WTC11 (cell line): ENCODE data around the gene DDIT4. TPM values are rescaled to one million over a fixed set of nuclear protein-coding genes. Genes with fewer than 3 reads are reported as not detected.

Experiments used
- ATAC-seq: fragments of 200-7000 bp; cut with Tn5 transposase; 2 replicates; pipeline ENCODE4 v1.10.0; 2021; ENCODE audit warnings: mild to moderate bottlenecking, moderate library complexity
- Bru-seq: library from RNA; stranded (reverse); fragments of 400-500 nt; gene quantifications from one replicate; lab custom pipeline; 2021; lab: Mats Ljungman, UMichigan
- CTCF ChIA-PET: fragments of 300-600 bp; sonication (Branson Sonifier 250); formaldehyde crosslinking; loops from one replicate; lab custom pipeline; 2021; ENCODE audit warnings: antibody characterized with exemption; lab: Charles Lee
- POLR2A ChIA-PET: fragments of 350-600 bp; sonication (Branson Sonifier 250); formaldehyde crosslinking; loops from one replicate; lab custom pipeline; 2021; ENCODE audit warnings: antibody characterized with exemption; lab: Charles Lee
- DNase-seq: peaks from one replicate; pipeline ENCODE4 v3.0.0; 2021; ENCODE audit warnings: low spot score
- H3K27ac Mint-ChIP-seq: 2 replicates; pipeline ENCODE4 v1.8.0; 2021; ENCODE audit warnings: mixed read lengths
- H3K27me3 Mint-ChIP-seq: 2 replicates; pipeline ENCODE4 v1.8.0; 2021; ENCODE audit warnings: low read depth, mild to moderate bottlenecking, moderate library complexity, mixed read lengths
- H3K36me3 Mint-ChIP-seq: 2 replicates; pipeline ENCODE4 v1.8.0; 2021; ENCODE audit warnings: mixed read lengths
- H3K4me1 Mint-ChIP-seq: 2 replicates; pipeline ENCODE4 v1.8.0; 2022; ENCODE audit warnings: mixed read lengths
- H3K4me3 Mint-ChIP-seq: 2 replicates; pipeline ENCODE4 v1.8.0; 2021; ENCODE audit warnings: mild to moderate bottlenecking, moderate library complexity, mixed read lengths
- H3K9me3 Mint-ChIP-seq: 2 replicates; pipeline ENCODE4 v1.8.0; 2021; ENCODE audit warnings: mixed read lengths
- CBFB ChIP-seq: sonication (generic); formaldehyde crosslinking; IDR thresholded peaks from 2 replicates; pipeline ENCODE4 v1.8.1; 2022; ENCODE audit warnings: mild to moderate bottlenecking, low read depth, missing genetic modification reagents
- ESRRA ChIP-seq: sonication (generic); formaldehyde crosslinking; IDR thresholded peaks from 2 replicates; pipeline ENCODE4 v1.8.1; 2022; ENCODE audit warnings: mild to moderate bottlenecking, missing genetic modification reagents, borderline replicate concordance
- IRF2 ChIP-seq: sonication (generic); formaldehyde crosslinking; IDR thresholded peaks from 2 replicates; pipeline ENCODE4 v1.8.0; 2022; ENCODE audit warnings: low read depth, missing genetic modification reagents, borderline replicate concordance
- JAZF1 ChIP-seq: fragments of 250-450 bp; sonication (Bioruptor Pico); IDR thresholded peaks from 2 replicates; pipeline ENCODE4 v1.9.0; 2021; ENCODE audit warnings: moderate library complexity, mild to moderate bottlenecking, inconsistent platforms
- JUN ChIP-seq: sonication (generic); formaldehyde crosslinking; IDR thresholded peaks from 2 replicates; pipeline ENCODE4 v1.8.0; 2023; ENCODE audit warnings: mild to moderate bottlenecking, missing genetic modification reagents
- NFYB ChIP-seq: sonication (generic); formaldehyde crosslinking; conservative IDR thresholded peaks from 2 replicates; pipeline ENCODE4 v1.8.0; 2022; ENCODE audit warnings: low read depth, missing genetic modification reagents
- NR1H2 ChIP-seq: sonication (generic); formaldehyde crosslinking; IDR thresholded peaks from 2 replicates; pipeline ENCODE4 v1.9.0; 2021; ENCODE audit warnings: mild to moderate bottlenecking, moderate library complexity, missing genetic modification reagents
- OVOL2 ChIP-seq: fragments of 250-450 bp; sonication (Bioruptor Pico); IDR thresholded peaks from 2 replicates; pipeline ENCODE4 v1.9.0; 2021; ENCODE audit warnings: mild to moderate bottlenecking, borderline replicate concordance
- SMAD4 ChIP-seq: sonication (generic); formaldehyde crosslinking; IDR thresholded peaks from 2 replicates; pipeline ENCODE4 v1.8.0; 2022; ENCODE audit warnings: mild to moderate bottlenecking, missing genetic modification reagents
- SOX15 ChIP-seq: fragments of 250-450 bp; sonication (Bioruptor Pico); IDR thresholded peaks from 2 replicates; pipeline ENCODE4 v1.9.0; 2021; ENCODE audit warnings: mild to moderate bottlenecking
- TEAD1 ChIP-seq: sonication (generic); formaldehyde crosslinking; IDR thresholded peaks from 2 replicates; pipeline ENCODE4 v1.8.0; 2022; ENCODE audit warnings: mild to moderate bottlenecking, missing genetic modification reagents
- TEAD4 ChIP-seq: sonication (generic); formaldehyde crosslinking; IDR thresholded peaks from 2 replicates; pipeline ENCODE4 v1.8.0; 2022; ENCODE audit warnings: mild to moderate bottlenecking, missing genetic modification reagents
- ZBTB21 ChIP-seq: sonication (generic); formaldehyde crosslinking; IDR thresholded peaks from 2 replicates; pipeline ENCODE4 v1.8.1; 2023; ENCODE audit warnings: mild to moderate bottlenecking, missing genetic modification reagents, borderline replicate concordance
- ZNF416 ChIP-seq: fragments of 250-450 bp; sonication (Bioruptor Pico); IDR thresholded peaks from 2 replicates; pipeline ENCODE4 v1.9.0; 2021; ENCODE audit warnings: mild to moderate bottlenecking, inconsistent platforms
- ZNF671 ChIP-seq: fragments of 250-450 bp; sonication (Bioruptor Pico); IDR thresholded peaks from 2 replicates; pipeline ENCODE4 v1.8.0; 2021; ENCODE audit warnings: mild to moderate bottlenecking
- long read RNA-seq, 3 experiments: library from RNA in 1 of 3; library from capped mRNA in 1 of 3; library from polyadenylated mRNA in 1 of 3; unstranded in 2 of 3; stranded (forward) in 1 of 3; transcript quantifications; one replicate each; pipeline ENCODE4 v2.0.0, GENCODE V29; 2021
- total RNA-seq: library from RNA; stranded (reverse); gene quantifications from 3 replicates; pipeline ENCODE4 v1.2.3, GENCODE V29; 2021
- TF ChIP-seq, protein P1 (sequence below): sonication (generic); formaldehyde crosslinking; conservative IDR thresholded peaks from 2 replicates; pipeline ENCODE4 v1.8.1; 2023; ENCODE audit warnings: mild to moderate bottlenecking, low read depth, missing genetic modification reagents, moderate library complexity
- TF ChIP-seq, protein P2 (sequence below): sonication (generic); formaldehyde crosslinking; IDR thresholded peaks from 2 replicates; pipeline ENCODE4 v1.8.1; 2022; ENCODE audit warnings: mild to moderate bottlenecking, missing genetic modification reagents, moderate library complexity, borderline replicate concordance
- TF ChIP-seq, protein P3 (sequence below): sonication (generic); formaldehyde crosslinking; IDR thresholded peaks from 2 replicates; pipeline ENCODE4 v1.8.1; 2023; ENCODE audit warnings: mild to moderate bottlenecking, missing genetic modification reagents, moderate library complexity
- TF ChIP-seq, protein P4 (sequence below): sonication (generic); formaldehyde crosslinking; IDR thresholded peaks from 2 replicates; pipeline ENCODE4 v1.8.1; 2023; ENCODE audit warnings: mild to moderate bottlenecking, missing genetic modification reagents, borderline replicate concordance
- TF ChIP-seq, protein P5 (sequence below): sonication (generic); formaldehyde crosslinking; IDR thresholded peaks from 2 replicates; pipeline ENCODE4 v1.8.0; 2022; ENCODE audit warnings: mild to moderate bottlenecking, missing genetic modification reagents

The DDIT4 gene, protein sequence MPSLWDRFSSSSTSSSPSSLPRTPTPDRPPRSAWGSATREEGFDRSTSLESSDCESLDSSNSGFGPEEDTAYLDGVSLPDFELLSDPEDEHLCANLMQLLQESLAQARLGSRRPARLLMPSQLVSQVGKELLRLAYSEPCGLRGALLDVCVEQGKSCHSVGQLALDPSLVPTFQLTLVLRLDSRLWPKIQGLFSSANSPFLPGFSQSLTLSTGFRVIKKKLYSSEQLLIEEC
- total RNA-seq (118 to 158 TPM (median 153 TPM) in 3 replicates), Bru-seq, nascent RNA (percentile 96 among the genes with signal in this experiment)
- long read RNA-seq, experiment 1, transcript DDIT4-203 (2 exons, 753 nt): minor isoform, 5 of 477 reads
- long read RNA-seq, experiment 1, transcript DDIT4-201 (3 exons, 1,748 nt): major isoform, 467 of 477 reads
- long read RNA-seq, experiment 1, partial matches to known transcripts: 0 of 477 reads
- long read RNA-seq, experiment 1, other reads (novel, unspliced or antisense): 5 of 477 reads
- long read RNA-seq, experiment 2, transcript DDIT4-203 (2 exons, 753 nt): minor isoform, 10 of 187 reads
- long read RNA-seq, experiment 2, transcript DDIT4-201 (3 exons, 1,748 nt): major isoform, 129 of 187 reads
- long read RNA-seq, experiment 2, partial matches to known transcripts: 42 of 187 reads
- long read RNA-seq, experiment 2, other reads (novel, unspliced or antisense): 3 of 187 reads
- long read RNA-seq, experiment 3, transcript DDIT4-201 (3 exons, 1,748 nt): major isoform, 26 of 28 reads
- long read RNA-seq, experiment 3, partial matches to known transcripts: 2 of 28 reads
- long read RNA-seq, experiment 3, other reads (novel, unspliced or antisense): 0 of 28 reads

DNA sequence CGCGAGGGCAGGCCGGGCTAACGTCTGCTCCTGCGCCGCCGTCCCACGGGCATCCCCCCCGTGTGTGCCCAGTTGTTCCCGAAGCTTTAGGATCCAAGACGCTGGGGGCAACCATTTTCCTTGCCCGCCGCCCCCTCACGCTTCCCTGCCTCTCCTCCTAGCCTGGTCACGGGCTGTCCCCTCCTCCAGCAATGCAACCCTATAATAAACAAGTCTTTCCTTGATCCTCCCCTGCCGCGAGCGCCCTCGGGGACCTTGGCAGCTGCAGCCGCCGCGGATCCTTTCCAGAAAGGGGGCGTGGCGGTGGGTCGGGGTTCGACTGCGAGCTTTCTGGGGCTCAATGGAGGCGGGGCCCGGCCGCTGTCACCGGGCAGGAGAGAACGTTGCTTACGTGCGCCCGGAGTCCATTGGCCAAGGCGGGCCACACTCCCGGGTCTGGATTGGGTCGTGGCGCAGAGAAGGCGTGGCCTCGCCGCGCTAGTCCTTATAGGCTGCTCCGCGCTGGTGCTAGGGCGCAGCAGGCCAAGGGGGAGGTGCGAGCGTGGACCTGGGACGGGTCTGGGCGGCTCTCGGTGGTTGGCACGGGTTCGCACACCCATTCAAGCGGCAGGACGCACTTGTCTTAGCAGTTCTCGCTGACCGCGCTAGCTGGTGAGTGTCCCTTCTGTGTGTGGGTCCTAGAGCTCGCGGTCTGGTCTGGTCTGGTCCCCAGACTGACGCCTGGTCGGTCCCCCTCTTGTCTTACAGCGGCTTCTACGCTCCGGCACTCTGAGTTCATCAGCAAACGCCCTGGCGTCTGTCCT is at the start of gene DDIT4:
Gene DDIT4, plus strand, starts transcription at position 515 of the 803 bp plus-strand sequence. CDS start 293 bp downstream, outside the sequence.
- peaks cover 20% of the 10 kb centered on the region for H3K36me3 Mint-ChIP-seq
- H3K9me3 Mint-ChIP-seq: no peaks in the 10 kb centered on the region
- CTCF ChIA-PET: interaction anchor here (0.7 to 5.3 kb wide), 10 partner anchors 10 to 225 kb away, joined by 3 to 75 read pairs (median 4); no protein-coding TSS in a partner anchor
- TF ChIP-seq, protein P1, sequence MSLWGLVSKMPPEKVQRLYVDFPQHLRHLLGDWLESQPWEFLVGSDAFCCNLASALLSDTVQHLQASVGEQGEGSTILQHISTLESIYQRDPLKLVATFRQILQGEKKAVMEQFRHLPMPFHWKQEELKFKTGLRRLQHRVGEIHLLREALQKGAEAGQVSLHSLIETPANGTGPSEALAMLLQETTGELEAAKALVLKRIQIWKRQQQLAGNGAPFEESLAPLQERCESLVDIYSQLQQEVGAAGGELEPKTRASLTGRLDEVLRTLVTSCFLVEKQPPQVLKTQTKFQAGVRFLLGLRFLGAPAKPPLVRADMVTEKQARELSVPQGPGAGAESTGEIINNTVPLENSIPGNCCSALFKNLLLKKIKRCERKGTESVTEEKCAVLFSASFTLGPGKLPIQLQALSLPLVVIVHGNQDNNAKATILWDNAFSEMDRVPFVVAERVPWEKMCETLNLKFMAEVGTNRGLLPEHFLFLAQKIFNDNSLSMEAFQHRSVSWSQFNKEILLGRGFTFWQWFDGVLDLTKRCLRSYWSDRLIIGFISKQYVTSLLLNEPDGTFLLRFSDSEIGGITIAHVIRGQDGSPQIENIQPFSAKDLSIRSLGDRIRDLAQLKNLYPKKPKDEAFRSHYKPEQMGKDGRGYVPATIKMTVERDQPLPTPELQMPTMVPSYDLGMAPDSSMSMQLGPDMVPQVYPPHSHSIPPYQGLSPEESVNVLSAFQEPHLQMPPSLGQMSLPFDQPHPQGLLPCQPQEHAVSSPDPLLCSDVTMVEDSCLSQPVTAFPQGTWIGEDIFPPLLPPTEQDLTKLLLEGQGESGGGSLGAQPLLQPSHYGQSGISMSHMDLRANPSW (CRISPR knock-in tag): no peak
- TF ChIP-seq ESRRA (CRISPR knock-in tag): peak; percentile 52; the same call in 1 of the 2 replicates
- peak; percentile 89 for TF ChIP-seq ZNF416 (CRISPR knock-in tag)
- TF ChIP-seq JUN (CRISPR knock-in tag): no peak
- TF ChIP-seq TEAD4 (CRISPR knock-in tag): no peak
- TF ChIP-seq, protein P2, sequence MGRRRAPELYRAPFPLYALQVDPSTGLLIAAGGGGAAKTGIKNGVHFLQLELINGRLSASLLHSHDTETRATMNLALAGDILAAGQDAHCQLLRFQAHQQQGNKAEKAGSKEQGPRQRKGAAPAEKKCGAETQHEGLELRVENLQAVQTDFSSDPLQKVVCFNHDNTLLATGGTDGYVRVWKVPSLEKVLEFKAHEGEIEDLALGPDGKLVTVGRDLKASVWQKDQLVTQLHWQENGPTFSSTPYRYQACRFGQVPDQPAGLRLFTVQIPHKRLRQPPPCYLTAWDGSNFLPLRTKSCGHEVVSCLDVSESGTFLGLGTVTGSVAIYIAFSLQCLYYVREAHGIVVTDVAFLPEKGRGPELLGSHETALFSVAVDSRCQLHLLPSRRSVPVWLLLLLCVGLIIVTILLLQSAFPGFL (CRISPR knock-in tag): no peak; the same call in 1 of the 2 replicates
- no peak; the same call in 1 of the 2 replicates for TF ChIP-seq OVOL2 (CRISPR knock-in tag)
- TF ChIP-seq ZNF671 (CRISPR knock-in tag): peak; percentile 74; the same call in 1 of the 2 replicates
- TF ChIP-seq, protein P3, sequence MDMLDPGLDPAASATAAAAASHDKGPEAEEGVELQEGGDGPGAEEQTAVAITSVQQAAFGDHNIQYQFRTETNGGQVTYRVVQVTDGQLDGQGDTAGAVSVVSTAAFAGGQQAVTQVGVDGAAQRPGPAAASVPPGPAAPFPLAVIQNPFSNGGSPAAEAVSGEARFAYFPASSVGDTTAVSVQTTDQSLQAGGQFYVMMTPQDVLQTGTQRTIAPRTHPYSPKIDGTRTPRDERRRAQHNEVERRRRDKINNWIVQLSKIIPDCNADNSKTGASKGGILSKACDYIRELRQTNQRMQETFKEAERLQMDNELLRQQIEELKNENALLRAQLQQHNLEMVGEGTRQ: no peak
- TF ChIP-seq NR1H2 (CRISPR knock-in tag): no peak
- TF ChIP-seq, protein P4, sequence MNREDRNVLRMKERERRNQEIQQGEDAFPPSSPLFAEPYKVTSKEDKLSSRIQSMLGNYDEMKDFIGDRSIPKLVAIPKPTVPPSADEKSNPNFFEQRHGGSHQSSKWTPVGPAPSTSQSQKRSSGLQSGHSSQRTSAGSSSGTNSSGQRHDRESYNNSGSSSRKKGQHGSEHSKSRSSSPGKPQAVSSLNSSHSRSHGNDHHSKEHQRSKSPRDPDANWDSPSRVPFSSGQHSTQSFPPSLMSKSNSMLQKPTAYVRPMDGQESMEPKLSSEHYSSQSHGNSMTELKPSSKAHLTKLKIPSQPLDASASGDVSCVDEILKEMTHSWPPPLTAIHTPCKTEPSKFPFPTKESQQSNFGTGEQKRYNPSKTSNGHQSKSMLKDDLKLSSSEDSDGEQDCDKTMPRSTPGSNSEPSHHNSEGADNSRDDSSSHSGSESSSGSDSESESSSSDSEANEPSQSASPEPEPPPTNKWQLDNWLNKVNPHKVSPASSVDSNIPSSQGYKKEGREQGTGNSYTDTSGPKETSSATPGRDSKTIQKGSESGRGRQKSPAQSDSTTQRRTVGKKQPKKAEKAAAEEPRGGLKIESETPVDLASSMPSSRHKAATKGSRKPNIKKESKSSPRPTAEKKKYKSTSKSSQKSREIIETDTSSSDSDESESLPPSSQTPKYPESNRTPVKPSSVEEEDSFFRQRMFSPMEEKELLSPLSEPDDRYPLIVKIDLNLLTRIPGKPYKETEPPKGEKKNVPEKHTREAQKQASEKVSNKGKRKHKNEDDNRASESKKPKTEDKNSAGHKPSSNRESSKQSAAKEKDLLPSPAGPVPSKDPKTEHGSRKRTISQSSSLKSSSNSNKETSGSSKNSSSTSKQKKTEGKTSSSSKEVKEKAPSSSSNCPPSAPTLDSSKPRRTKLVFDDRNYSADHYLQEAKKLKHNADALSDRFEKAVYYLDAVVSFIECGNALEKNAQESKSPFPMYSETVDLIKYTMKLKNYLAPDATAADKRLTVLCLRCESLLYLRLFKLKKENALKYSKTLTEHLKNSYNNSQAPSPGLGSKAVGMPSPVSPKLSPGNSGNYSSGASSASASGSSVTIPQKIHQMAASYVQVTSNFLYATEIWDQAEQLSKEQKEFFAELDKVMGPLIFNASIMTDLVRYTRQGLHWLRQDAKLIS: no peak; the same call in 1 of the 2 replicates
- peak; percentile 78 for TF ChIP-seq NFYB
- TF ChIP-seq, protein P5, sequence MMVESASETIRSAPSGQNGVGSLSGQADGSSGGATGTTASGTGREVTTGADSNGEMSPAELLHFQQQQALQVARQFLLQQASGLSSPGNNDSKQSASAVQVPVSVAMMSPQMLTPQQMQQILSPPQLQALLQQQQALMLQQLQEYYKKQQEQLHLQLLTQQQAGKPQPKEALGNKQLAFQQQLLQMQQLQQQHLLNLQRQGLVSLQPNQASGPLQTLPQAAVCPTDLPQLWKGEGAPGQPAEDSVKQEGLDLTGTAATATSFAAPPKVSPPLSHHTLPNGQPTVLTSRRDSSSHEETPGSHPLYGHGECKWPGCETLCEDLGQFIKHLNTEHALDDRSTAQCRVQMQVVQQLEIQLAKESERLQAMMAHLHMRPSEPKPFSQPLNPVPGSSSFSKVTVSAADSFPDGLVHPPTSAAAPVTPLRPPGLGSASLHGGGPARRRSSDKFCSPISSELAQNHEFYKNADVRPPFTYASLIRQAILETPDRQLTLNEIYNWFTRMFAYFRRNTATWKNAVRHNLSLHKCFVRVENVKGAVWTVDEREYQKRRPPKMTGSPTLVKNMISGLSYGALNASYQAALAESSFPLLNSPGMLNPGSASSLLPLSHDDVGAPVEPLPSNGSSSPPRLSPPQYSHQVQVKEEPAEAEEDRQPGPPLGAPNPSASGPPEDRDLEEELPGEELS: no peak
- TF ChIP-seq SMAD4 (CRISPR knock-in tag): no peak
- no peak for TF ChIP-seq CBFB (CRISPR knock-in tag)
- no peak for TF ChIP-seq ZBTB21 (CRISPR knock-in tag)
- TF ChIP-seq JAZF1 (CRISPR knock-in tag): no peak
- no peak for TF ChIP-seq SOX15 (CRISPR knock-in tag)
- peak; percentile 25; the same call in 1 of the 2 replicates for TF ChIP-seq IRF2
- TF ChIP-seq TEAD1 (CRISPR knock-in tag): peak; percentile 86; the same call in 1 of the 2 replicates

More for the DNA sequence above, at the start of gene DDIT4:
- DNase-seq: peak; percentile 100
- peak within 1 kb of the TSS; percentile 99 for H3K27ac Mint-ChIP-seq
- POLR2A ChIA-PET: interaction anchor here (0.6 to 5.1 kb wide), 39 partner anchors 9 to 565 kb away, joined by 3 to 182 read pairs (median 5); partner anchors contain the start of genes ANAPC16 and ASCC1
- no peaks in the 10 kb centered on the region; the same call in 1 of the 2 replicates for H3K27me3 Mint-ChIP-seq
- peaks cover 46% of the 10 kb centered on the region for H3K4me1 Mint-ChIP-seq
- peak within 1 kb of the TSS; percentile 95 for H3K4me3 Mint-ChIP-seq
- ATAC-seq: peak; percentile 92
